ENCODE results near the gene GNA12. TPM values are rescaled to one million over a fixed set of nuclear protein-coding genes. Genes with fewer than 3 reads are reported as not detected.

The GNA12 gene
- polyA plus RNA-seq, 1 donor (not counting 4 experiments of a cell fraction or from before 2014, with no cell fraction given), result 35.5 TPM

DNA sequence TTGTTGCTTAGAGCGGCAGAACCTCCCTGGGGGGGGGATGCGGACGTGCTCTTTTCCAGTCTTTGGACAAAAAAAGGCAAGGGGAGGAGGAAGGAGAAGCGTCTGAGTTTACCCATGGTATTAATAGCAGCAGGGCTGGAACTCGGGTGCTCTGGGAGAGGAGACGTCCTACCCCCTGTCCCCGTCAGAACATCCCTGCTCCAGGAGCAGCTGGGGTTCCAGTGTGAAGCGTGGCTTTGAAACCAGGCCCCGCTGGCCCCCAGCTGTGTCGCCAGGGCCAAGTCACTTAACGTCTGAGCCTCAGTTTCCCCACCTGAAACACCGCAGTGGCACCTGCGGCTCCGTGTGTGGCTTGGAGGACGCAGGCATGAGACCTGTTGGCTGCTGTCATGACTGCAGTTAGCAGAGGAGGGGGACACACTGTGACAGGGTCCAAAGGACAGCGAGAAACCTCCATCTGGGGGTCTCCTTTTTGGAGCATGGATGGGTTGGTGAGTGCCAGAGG is 154.7 kb downstream of the GNA12 start:
- no peaks in the 10 kb centered on the region for H3K36me3 ChIP-seq (ENCODE audit: control insufficient read depth in 2 of 2, extremely low read depth in 1 of 2, insufficient read depth in 2 of 2, low read length in 2 of 2)
- no peak overlapping the region for H3K4me2 ChIP-seq (ENCODE audit: control insufficient read depth, extremely low read depth, insufficient read depth, low read depth, low read length)
- dilution Hi-C loops (cut with MboI; ENCODE audit: extremely low pct_ligation_motif_present, low sequenced_read_pairs), result no loop called here
- H4K20me1 ChIP-seq (ENCODE audit: control insufficient read depth, extremely low read depth, insufficient read depth, low read length), result no peaks in the 10 kb centered on the region
- no peaks in the 10 kb centered on the region for H3K9me3 ChIP-seq (ENCODE audit: control insufficient read depth, low read depth, low read length)
- DNase-seq (ENCODE audit: low read depth, low spot score) (no peak), FAIRE-seq (no peak)
- H3K4me3 ChIP-seq (ENCODE audit: control insufficient read depth in 2 of 3, extremely low read depth in 1 of 3, insufficient read depth in 2 of 3, low read depth in 1 of 3, low read length in 3 of 3), result no peak overlapping the region
- H3K27me3 ChIP-seq (ENCODE audit: control insufficient read depth, extremely low read depth, insufficient read depth, low read length), result peaks cover 42% of the 10 kb centered on the region
- no peaks in the 10 kb centered on the region for H3K9me1 ChIP-seq (ENCODE audit: control insufficient read depth, extremely low read depth, insufficient read depth, low read length)
- no peak overlapping the region for H2AFZ ChIP-seq (ENCODE audit: control insufficient read depth, low read length)
- H3K79me2 ChIP-seq (ENCODE audit: control insufficient read depth, insufficient read depth, low read length), result no peaks in the 10 kb centered on the region
- H3K27ac ChIP-seq (ENCODE audit: control insufficient read depth, insufficient read depth, low read length), result no peak overlapping the region
- H3K9ac ChIP-seq (ENCODE audit: control insufficient read depth, extremely low read depth, insufficient read depth, low read length), result no peak overlapping the region
- TF ChIP-seq, protein P1, sequence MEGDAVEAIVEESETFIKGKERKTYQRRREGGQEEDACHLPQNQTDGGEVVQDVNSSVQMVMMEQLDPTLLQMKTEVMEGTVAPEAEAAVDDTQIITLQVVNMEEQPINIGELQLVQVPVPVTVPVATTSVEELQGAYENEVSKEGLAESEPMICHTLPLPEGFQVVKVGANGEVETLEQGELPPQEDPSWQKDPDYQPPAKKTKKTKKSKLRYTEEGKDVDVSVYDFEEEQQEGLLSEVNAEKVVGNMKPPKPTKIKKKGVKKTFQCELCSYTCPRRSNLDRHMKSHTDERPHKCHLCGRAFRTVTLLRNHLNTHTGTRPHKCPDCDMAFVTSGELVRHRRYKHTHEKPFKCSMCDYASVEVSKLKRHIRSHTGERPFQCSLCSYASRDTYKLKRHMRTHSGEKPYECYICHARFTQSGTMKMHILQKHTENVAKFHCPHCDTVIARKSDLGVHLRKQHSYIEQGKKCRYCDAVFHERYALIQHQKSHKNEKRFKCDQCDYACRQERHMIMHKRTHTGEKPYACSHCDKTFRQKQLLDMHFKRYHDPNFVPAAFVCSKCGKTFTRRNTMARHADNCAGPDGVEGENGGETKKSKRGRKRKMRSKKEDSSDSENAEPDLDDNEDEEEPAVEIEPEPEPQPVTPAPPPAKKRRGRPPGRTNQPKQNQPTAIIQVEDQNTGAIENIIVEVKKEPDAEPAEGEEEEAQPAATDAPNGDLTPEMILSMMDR (optimal IDR thresholded peaks at IDR 0.05 in 1 of 3, IDR thresholded peaks at IDR 0.05 in 1 of 3, conservative IDR thresholded peaks at IDR 0.05 in 1 of 3; ENCODE audit: extremely low read depth in 1 of 3, insufficient read depth in 2 of 3, low read length in 3 of 3), result no peak
- TF ChIP-seq EZH2 (IDR thresholded peaks at IDR 0.05; ENCODE audit: low read length), result no peak
- H3K4me1 ChIP-seq (ENCODE audit: control insufficient read depth, extremely low read depth, insufficient read depth, low read length), result peaks cover 9% of the 10 kb centered on the region

DNA sequence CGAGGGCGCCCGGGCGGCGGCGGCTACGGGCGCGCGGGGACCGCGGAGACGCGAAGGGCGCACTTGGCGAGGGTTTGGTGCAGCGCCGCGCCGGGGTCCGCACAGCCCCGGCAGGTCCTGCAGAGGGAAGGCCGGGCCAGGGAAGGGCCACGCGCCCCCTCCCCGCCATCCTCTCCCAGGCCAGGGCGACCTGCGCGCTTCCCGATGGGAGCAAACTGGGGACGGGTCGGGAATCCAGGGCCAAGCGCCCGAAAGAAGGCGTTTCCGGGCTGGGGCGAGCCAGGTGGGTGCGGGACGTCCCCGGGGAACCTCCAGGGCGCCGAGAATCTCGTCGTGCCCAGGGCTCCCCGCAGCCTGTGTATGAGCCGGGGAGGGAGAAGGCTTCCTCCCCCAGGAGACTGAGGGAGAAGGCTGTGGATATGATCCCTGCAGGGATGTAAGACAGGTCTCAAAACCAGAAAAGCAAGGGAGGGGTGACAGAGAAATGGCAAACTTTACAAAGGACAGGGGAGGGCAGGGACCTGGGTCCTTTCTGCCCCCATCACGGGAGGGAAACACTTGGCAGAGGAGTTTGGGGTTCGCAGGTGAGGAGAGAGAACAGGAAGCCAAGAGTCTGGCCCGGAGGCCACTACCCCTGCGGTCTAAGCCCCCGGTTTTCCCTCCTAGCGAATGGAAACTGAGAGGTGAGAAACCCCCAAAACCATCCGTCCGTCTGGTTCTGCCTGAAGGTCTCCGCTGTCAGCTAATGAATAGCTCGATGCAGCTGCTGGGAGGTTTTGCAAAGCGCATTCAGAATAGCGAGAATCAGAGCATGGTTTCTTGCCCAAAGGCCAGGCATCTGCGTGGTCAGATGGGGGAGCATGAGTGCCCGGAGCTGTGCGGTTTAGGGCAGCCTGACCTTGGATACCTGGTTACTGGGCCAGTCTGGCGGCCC is 155.4 kb downstream of the GNA12 start:
- Histone ChIP-seq H3K4me2 (ENCODE audit: control insufficient read depth, extremely low read depth, insufficient read depth, low read depth, low read length) (peak overlapping the region; percentile 22), H3K27ac (ENCODE audit: control insufficient read depth, insufficient read depth, low read length) (no peak overlapping the region), H4K20me1 (ENCODE audit: control insufficient read depth, extremely low read depth, insufficient read depth, low read length) (no peaks in the 10 kb centered on the region), H3K36me3 (ENCODE audit: control insufficient read depth in 2 of 2, extremely low read depth in 1 of 2, insufficient read depth in 2 of 2, low read length in 2 of 2) (no peaks in the 10 kb centered on the region), H3K4me3 (ENCODE audit: control insufficient read depth in 2 of 3, extremely low read depth in 1 of 3, insufficient read depth in 2 of 3, low read depth in 1 of 3, low read length in 3 of 3) (no peak overlapping the region), H3K27me3 (ENCODE audit: control insufficient read depth, extremely low read depth, insufficient read depth, low read length) (peaks cover 42% of the 10 kb centered on the region), H3K9me3 (ENCODE audit: control insufficient read depth, low read depth, low read length) (no peaks in the 10 kb centered on the region), H3K9ac (ENCODE audit: control insufficient read depth, extremely low read depth, insufficient read depth, low read length) (no peak overlapping the region), H2AFZ (ENCODE audit: control insufficient read depth, low read length) (no peak overlapping the region), H3K79me2 (ENCODE audit: control insufficient read depth, insufficient read depth, low read length) (no peaks in the 10 kb centered on the region), H3K9me1 (ENCODE audit: control insufficient read depth, extremely low read depth, insufficient read depth, low read length) (no peaks in the 10 kb centered on the region), H3K4me1 (ENCODE audit: control insufficient read depth, extremely low read depth, insufficient read depth, low read length) (peaks cover 9% of the 10 kb centered on the region)
- DNase-seq (ENCODE audit: low read depth, low spot score), result no peak
- dilution Hi-C loops (cut with MboI; ENCODE audit: extremely low pct_ligation_motif_present, low sequenced_read_pairs), result no loop called here
- peak; percentile 95 for TF ChIP-seq EZH2 (IDR thresholded peaks at IDR 0.05; ENCODE audit: low read length)
- TF ChIP-seq, protein P1 (optimal IDR thresholded peaks at IDR 0.05 in 1 of 3, IDR thresholded peaks at IDR 0.05 in 1 of 3, conservative IDR thresholded peaks at IDR 0.05 in 1 of 3; ENCODE audit: extremely low read depth in 1 of 3, insufficient read depth in 2 of 3, low read length in 3 of 3), result no peak
- FAIRE-seq, result no peak

All from keratinocyte (primary cell).